Spleen (tissue), 7 donors: ENCODE data around the gene CNP.

Experiments
- CTCF ChIP-seq, 11 experiments: fragments of 200-600 bp in 7 of 11; fragments of 450-650 bp in 4 of 11; sonication (generic) in 4 of 11; IDR thresholded peaks in 8 of 11; conservative IDR thresholded peaks in 3 of 11; 1 replicate in 7 of 11; 2 replicates in 4 of 11; pipeline versions ENCODE4 v1.4.0 to v1.8.0; 2016 to 2021; ENCODE audit warnings: antibody characterized with exemption in 11 of 11, inconsistent platforms in 4 of 11, mild to moderate bottlenecking in 1 of 11
- POLR2A ChIP-seq, 3 donors: fragments of 450-650 bp; IDR thresholded peaks; one replicate each; pipeline ENCODE4 v1.5.1; 2017; ENCODE audit warnings: antibody characterized with exemption in 3 of 3, mild to moderate bottlenecking in 1 of 3
- donor health status: DM: no; HTN: no; CAD: no; lungs with moderate emphysema.
- donor health status: DM: no; HTN: no; CAD: no.
- donor health status: DM: no; HTN: no; CAD: no.

GRCh38 chr17:41939693-41940090, 26.9 kb upstream of the CNP start:
- no peak for TF ChIP-seq POLR2A (IDR thresholded peaks at IDR 0.05)
- TF ChIP-seq CTCF (IDR thresholded peaks at IDR 0.05 in 8 of 11, conservative IDR thresholded peaks at IDR 0.05 in 3 of 11) = no peak
